Mesothelial cell of epicardium (in vitro differentiated cells): Measurements from ENCODE around the gene KMT2B. TPM values are rescaled to one million over a fixed set of nuclear protein-coding genes. Genes with fewer than 3 reads are reported as not detected.

ENCODE experiments used
- DNase-seq, 2 experiments: peaks; one replicate each; pipeline ENCODE4 v3.0.0; 2021; ENCODE audit warnings: low spot score in 2 of 2; ENCODE audit not compliant: unreplicated experiment in 2 of 2
- H3K27ac Mint-ChIP-seq: 2 replicates; pipeline ENCODE4 v1.8.0; 2021; ENCODE audit warnings: mixed read lengths
- H3K27me3 Mint-ChIP-seq: 2 replicates; pipeline ENCODE4 v1.8.0; 2021; ENCODE audit warnings: low read depth, mixed read lengths
- H3K36me3 Mint-ChIP-seq: 2 replicates; pipeline ENCODE4 v1.8.0; 2021; ENCODE audit warnings: mixed read lengths
- H3K4me1 Mint-ChIP-seq: 2 replicates; pipeline ENCODE4 v1.8.0; 2021; ENCODE audit warnings: mixed read lengths
- H3K4me3 Mint-ChIP-seq: 2 replicates; pipeline ENCODE4 v1.8.0; 2021; ENCODE audit warnings: mild to moderate bottlenecking, moderate library complexity, mixed read lengths
- H3K9me3 Mint-ChIP-seq: 2 replicates; pipeline ENCODE4 v1.8.0; 2021; ENCODE audit warnings: mixed read lengths
- CTCF ChIP-seq: fragments of 200-600 bp; sonication (generic); IDR thresholded peaks from one replicate; pipeline ENCODE4 v1.5.0; 2021; ENCODE audit warnings: antibody characterized with exemption; ENCODE audit not compliant: unreplicated experiment
- total RNA-seq: library from RNA; stranded (reverse); gene quantifications from 3 replicates; pipeline ENCODE4 v1.2.1, GENCODE V29; 2021

Gene KMT2B
- total RNA-seq, 1 donor from 2014 or later = 62.7 TPM

GRCh38 chr19:35730326-35730725 is 12.5 kb downstream of the KMT2B start:
- TF ChIP-seq CTCF = no peak
- no peaks in the 10 kb centered on the region for H3K4me1 Mint-ChIP-seq
- no peak for DNase-seq
- H3K4me3 Mint-ChIP-seq = no peak overlapping the region
- H3K36me3 Mint-ChIP-seq = peaks cover 54% of the 10 kb centered on the region
- no peaks in the 10 kb centered on the region for H3K27me3 Mint-ChIP-seq
- H3K27ac Mint-ChIP-seq = no peak overlapping the region
- H3K9me3 Mint-ChIP-seq = no peaks in the 10 kb centered on the region

- no peak overlapping the region for H3K27ac Mint-ChIP-seq
- peaks cover 46% of the 10 kb centered on the region for H3K36me3 Mint-ChIP-seq
- DNase-seq = no peak
- TF ChIP-seq CTCF = no peak
- H3K4me1 Mint-ChIP-seq = no peaks in the 10 kb centered on the region
- H3K9me3 Mint-ChIP-seq = no peaks in the 10 kb centered on the region
- no peak overlapping the region for H3K4me3 Mint-ChIP-seq
- no peaks in the 10 kb centered on the region for H3K27me3 Mint-ChIP-seq
Observed at GRCh38 chr19:35731353-35731752, 13.6 kb downstream of the KMT2B start.

DNA sequence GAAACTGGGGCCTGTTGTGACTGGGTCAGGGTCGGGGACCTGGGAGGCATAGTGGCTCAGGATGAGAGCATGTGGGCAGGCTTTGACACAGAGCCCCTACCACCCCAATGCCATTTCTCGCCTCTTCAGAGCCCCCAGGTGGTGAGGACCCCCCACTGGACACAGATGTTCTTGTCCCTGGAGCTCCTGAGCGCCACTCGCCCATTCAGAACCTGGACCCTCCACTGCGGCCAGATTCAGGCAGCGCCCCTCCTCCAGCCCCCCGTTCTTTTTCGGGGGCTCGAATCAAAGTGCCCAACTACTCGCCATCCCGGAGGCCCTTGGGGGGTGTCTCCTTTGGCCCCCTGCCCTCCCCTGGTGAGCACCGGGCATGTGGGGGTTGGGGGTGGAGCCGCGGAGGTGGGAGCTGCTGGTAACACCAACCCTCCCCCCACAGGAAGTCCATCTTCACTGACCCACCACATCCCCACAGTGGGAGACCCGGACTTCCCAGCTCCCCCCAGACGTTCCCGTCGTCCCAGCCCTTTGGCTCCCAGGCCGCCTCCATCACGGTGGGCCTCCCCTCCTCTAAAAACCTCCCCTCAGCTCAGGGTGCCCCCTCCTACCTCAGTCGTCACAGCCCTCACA is 14.1 kb downstream of the KMT2B start:
- no peak for TF ChIP-seq CTCF
- Mint-ChIP-seq H3K36me3 (peaks cover 46% of the 10 kb centered on the region), H3K4me3 (no peak overlapping the region), H3K9me3 (no peaks in the 10 kb centered on the region), H3K27ac (no peak overlapping the region), H3K4me1 (no peaks in the 10 kb centered on the region), H3K27me3 (no peaks in the 10 kb centered on the region)
- DNase-seq = no peak

GRCh38 chr19:35732540-35733179 is 14.9 kb downstream of the KMT2B start:
- DNase-seq = no peak
- H3K27me3 Mint-ChIP-seq = no peaks in the 10 kb centered on the region
- H3K27ac Mint-ChIP-seq = no peak overlapping the region
- no peaks in the 10 kb centered on the region for H3K4me1 Mint-ChIP-seq
- no peaks in the 10 kb centered on the region for H3K9me3 Mint-ChIP-seq
- no peak for TF ChIP-seq CTCF
- H3K4me3 Mint-ChIP-seq = no peak overlapping the region
- peaks cover 45% of the 10 kb centered on the region for H3K36me3 Mint-ChIP-seq

DNA sequence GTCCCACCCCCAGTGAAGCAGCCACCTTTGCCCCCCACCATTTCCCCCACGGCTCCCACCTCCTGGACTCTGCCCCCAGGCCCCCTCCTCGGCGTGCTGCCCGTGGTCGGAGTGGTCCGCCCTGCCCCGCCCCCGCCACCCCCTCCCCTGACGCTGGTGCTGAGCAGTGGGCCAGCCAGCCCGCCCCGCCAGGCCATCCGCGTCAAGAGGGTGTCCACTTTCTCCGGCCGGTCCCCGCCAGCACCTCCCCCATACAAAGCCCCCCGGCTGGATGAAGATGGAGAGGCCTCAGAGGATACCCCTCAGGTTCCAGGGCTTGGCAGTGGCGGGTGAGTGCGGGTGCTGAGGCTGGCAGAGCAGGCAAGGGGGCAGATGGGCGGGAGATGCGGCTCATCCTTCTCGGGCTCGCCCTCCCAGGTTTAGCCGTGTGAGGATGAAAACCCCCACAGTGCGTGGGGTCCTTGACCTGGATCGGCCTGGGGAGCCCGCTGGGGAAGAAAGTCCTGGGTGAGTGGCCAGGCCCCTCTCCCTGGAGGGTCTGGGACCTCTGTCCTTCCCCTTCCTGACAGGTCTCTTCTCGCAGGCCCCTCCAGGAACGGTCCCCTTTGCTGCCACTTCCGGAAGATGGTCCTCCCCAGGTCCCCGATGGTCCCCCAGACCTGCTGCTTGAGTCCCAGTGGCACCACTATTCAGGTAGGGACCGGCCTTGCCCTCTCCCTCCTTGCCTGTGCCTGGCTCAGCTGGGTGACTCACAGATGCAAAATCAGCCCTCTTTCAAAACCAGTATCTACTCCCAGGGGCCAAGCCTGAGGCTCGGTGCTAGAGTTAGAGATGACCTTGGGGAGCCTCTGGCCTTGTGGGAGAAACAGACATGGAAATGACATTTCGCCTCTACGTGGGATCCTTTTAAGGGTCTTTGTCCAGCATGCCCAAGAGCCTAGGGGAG is 15.7 kb downstream of the KMT2B start:
- H3K4me3 Mint-ChIP-seq = no peak overlapping the region
- DNase-seq = no peak
- H3K36me3 Mint-ChIP-seq = peaks cover 39% of the 10 kb centered on the region
- no peaks in the 10 kb centered on the region for H3K4me1 Mint-ChIP-seq
- no peaks in the 10 kb centered on the region for H3K27me3 Mint-ChIP-seq
- H3K9me3 Mint-ChIP-seq = no peaks in the 10 kb centered on the region
- no peak for TF ChIP-seq CTCF
- H3K27ac Mint-ChIP-seq = no peak overlapping the region
